GM12801 (cell line): ENCODE data around the gene GNPTG.

Experiments
- CTCF ChIP-seq: IDR thresholded peaks from one replicate; pipeline ENCODE4 v1.5.1; 2011; ENCODE audit warnings: control low read depth; ENCODE audit not compliant: insufficient read length; ENCODE audit errors: extremely low read depth

GNPTG gene

GRCh38 chr16:1338855-1339675, 12.7 kb upstream of the GNPTG start:
- no peak for TF ChIP-seq CTCF

GRCh38 chr16:1340730-1341494, 10.8 kb upstream of the GNPTG start:
- TF ChIP-seq CTCF = no peak

- TF ChIP-seq CTCF = no peak
Observed at GRCh38 chr16:1341495-1342420, 10.0 kb upstream of the GNPTG start.

GRCh38 chr16:1342526-1343427, 9.0 kb upstream of the GNPTG start:
- no peak for TF ChIP-seq CTCF

GRCh38 chr16:1343428-1344242, 8.1 kb upstream of the GNPTG start:
- TF ChIP-seq CTCF = no peak

- no peak for TF ChIP-seq CTCF
Observed at GRCh38 chr16:1344499-1344898, 7.2 kb upstream of the GNPTG start.
